Osteoblast (primary cell): Measurements from ENCODE around the gene BTRC. TPM values are rescaled to one million over a fixed set of nuclear protein-coding genes. Genes with fewer than 3 reads are reported as not detected.

ENCODE experiments used
- DNase-seq: peaks from one replicate; pipeline ENCODE4 v3.0.0; 2011; ENCODE audit warnings: low spot score, mixed read lengths; ENCODE audit not compliant: insufficient read length; ENCODE audit errors: missing footprints
- H2AFZ ChIP-seq: 2 replicates; pipeline ENCODE4 v1.6.0; 2011; ENCODE audit warnings: mild to moderate bottlenecking, low read length
- H3K27ac ChIP-seq: 2 replicates; pipeline ENCODE4 v1.5.1; 2011; ENCODE audit warnings: mild to moderate bottlenecking, low read depth, low read length, moderate library complexity
- H3K27me3 ChIP-seq: 2 replicates; pipeline ENCODE4 v1.6.0; 2012; ENCODE audit warnings: mild to moderate bottlenecking, control low read depth, inconsistent platforms, low read length, moderate library complexity; ENCODE audit not compliant: insufficient read depth
- H3K36me3 ChIP-seq: 2 replicates; pipeline ENCODE4 v1.5.1; 2011; ENCODE audit warnings: mild to moderate bottlenecking, low read length, control low read depth, moderate library complexity; ENCODE audit not compliant: insufficient read depth
- H3K4me1 ChIP-seq: 2 replicates; pipeline ENCODE4 v1.5.1; 2011; ENCODE audit warnings: mild to moderate bottlenecking, low read length, control low read depth, moderate library complexity; ENCODE audit not compliant: insufficient read depth
- H3K4me2 ChIP-seq: 2 replicates; pipeline ENCODE4 v1.6.0; 2011; ENCODE audit warnings: mild to moderate bottlenecking, low read length; ENCODE audit not compliant: insufficient read depth
- H3K4me3 ChIP-seq: fragments of 200-600 bp; sonication (generic); 3 replicates; pipeline ENCODE4 v1.5.1; 2012; ENCODE audit warnings: mild to moderate bottlenecking, low read length, inconsistent platforms; ENCODE audit not compliant: insufficient read depth
- H3K79me2 ChIP-seq: 2 replicates; pipeline ENCODE4 v1.6.0; 2012; ENCODE audit warnings: mild to moderate bottlenecking, low read length, control low read depth, inconsistent platforms; ENCODE audit not compliant: insufficient read depth
- H3K9me3 ChIP-seq: 2 replicates; pipeline ENCODE4 v1.5.1; 2011; ENCODE audit warnings: low read depth, low read length, control low read depth
- H4K20me1 ChIP-seq: 2 replicates; pipeline ENCODE4 v1.6.0; 2012; ENCODE audit warnings: mild to moderate bottlenecking, low read length, control low read depth; ENCODE audit not compliant: insufficient read depth
- CTCF ChIP-seq: IDR thresholded peaks from 2 replicates; pipeline ENCODE4 v1.5.1; 2011; ENCODE audit warnings: mild to moderate bottlenecking, low read depth, low read length, moderate library complexity; ENCODE audit errors: extremely low read depth
- total RNA-seq: library from RNA; depleted of rRNA; stranded (reverse); fragments of >200 nt; gene quantifications from 2 replicates; pipeline ENCODE4 v1.2.3, GENCODE V29; 2012

BTRC gene
- total RNA-seq, 1 donor = 11.2 TPM

DNA sequence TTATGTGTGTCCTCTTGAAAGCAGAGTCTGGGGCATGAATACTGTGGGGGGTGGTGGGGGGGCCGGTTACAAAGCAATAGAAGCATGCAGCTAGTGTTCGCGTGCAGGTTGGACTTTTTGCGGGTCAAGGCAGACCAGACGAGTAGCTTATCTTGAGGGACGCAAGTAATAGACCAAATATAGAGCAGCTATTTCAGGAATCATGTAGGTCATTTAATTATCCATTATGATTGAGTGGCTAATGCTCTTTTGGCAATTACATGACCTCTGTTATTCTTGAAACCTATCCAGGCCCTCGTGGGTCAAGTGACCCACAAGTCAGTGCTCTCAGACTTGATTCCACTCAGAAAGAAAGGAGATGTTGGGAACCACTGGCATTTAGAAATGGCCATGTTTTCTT is 93.0 kb downstream of the BTRC start:
- no peak overlapping the region for H3K4me2 ChIP-seq

GRCh38 chr10:101447477-101447876 is 93.5 kb downstream of the BTRC start:
- no peaks in the 10 kb centered on the region for H3K9me3 ChIP-seq
- no peaks in the 10 kb centered on the region for H3K27me3 ChIP-seq
- peaks cover 41% of the 10 kb centered on the region for H4K20me1 ChIP-seq
- H3K27ac ChIP-seq = no peak overlapping the region
- peaks cover 3% of the 10 kb centered on the region for H3K79me2 ChIP-seq
- H2AFZ ChIP-seq = no peak overlapping the region
- H3K4me3 ChIP-seq = no peak overlapping the region
- no peaks in the 10 kb centered on the region for H3K36me3 ChIP-seq
- TF ChIP-seq CTCF = no peak
- no peak overlapping the region for H3K4me2 ChIP-seq
- DNase-seq = no peak
- H3K4me1 ChIP-seq = no peaks in the 10 kb centered on the region

More for the DNA sequence above, 93.0 kb downstream of the BTRC start:
- Histone ChIP-seq H3K27me3 (no peaks in the 10 kb centered on the region), H3K9me3 (no peaks in the 10 kb centered on the region), H3K4me1 (peaks cover 2% of the 10 kb centered on the region), H3K27ac (no peak overlapping the region), H4K20me1 (peaks cover 40% of the 10 kb centered on the region), H3K4me3 (no peak overlapping the region), H2AFZ (no peak overlapping the region), H3K79me2 (peaks cover 3% of the 10 kb centered on the region), H3K36me3 (no peaks in the 10 kb centered on the region)
- TF ChIP-seq CTCF = no peak
- no peak for DNase-seq

- no peaks in the 10 kb centered on the region for H3K36me3 ChIP-seq
- H3K27ac ChIP-seq = no peak overlapping the region
- H3K9me3 ChIP-seq = no peaks in the 10 kb centered on the region
- H3K4me2 ChIP-seq = no peak overlapping the region
- no peak for DNase-seq
- H3K4me3 ChIP-seq = no peak overlapping the region
- no peak overlapping the region for H2AFZ ChIP-seq
- H3K27me3 ChIP-seq = no peaks in the 10 kb centered on the region
- TF ChIP-seq CTCF = no peak
- peaks cover 38% of the 10 kb centered on the region for H4K20me1 ChIP-seq
- H3K4me1 ChIP-seq = no peaks in the 10 kb centered on the region
- peaks cover 3% of the 10 kb centered on the region for H3K79me2 ChIP-seq
Measured at GRCh38 chr10:101450277-101451080, 96.5 kb downstream of the BTRC start.

DNA sequence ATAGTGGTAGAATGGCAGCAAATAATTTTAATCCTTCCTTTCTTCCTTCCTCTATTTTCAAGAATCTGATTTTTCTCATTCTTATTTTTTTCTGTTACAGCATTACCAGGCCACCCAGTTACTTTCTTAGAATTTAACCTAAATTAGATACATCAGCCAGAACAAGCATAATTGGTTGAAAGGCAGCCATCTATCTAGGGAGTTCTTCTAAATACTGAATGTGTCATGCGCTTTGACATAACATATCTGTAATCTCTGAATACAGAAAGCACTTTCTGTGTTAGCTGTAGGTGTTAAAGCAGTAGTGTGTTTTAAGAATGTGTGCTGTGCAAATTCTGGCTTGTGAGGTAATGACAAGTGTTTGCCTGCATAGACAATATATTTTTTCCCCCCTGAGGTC is 97.3 kb downstream of the BTRC start:
- peaks cover 36% of the 10 kb centered on the region for H4K20me1 ChIP-seq

More for the DNA sequence above, 97.3 kb downstream of the BTRC start:
- no peak for TF ChIP-seq CTCF
- no peaks in the 10 kb centered on the region for H3K36me3 ChIP-seq
- no peak overlapping the region for H3K27ac ChIP-seq
- H3K4me3 ChIP-seq = no peak overlapping the region
- H3K4me2 ChIP-seq = no peak overlapping the region
- peaks cover 3% of the 10 kb centered on the region for H3K79me2 ChIP-seq
- DNase-seq = no peak
- H3K9me3 ChIP-seq = no peaks in the 10 kb centered on the region
- H3K4me1 ChIP-seq = no peaks in the 10 kb centered on the region
- H3K27me3 ChIP-seq = no peaks in the 10 kb centered on the region
- H2AFZ ChIP-seq = no peak overlapping the region
